ENCODE results near the gene ITGBL1. TPM values are rescaled to one million over a fixed set of nuclear protein-coding genes. Genes with fewer than 3 reads are reported as not detected.
A peak's percentile ranks its signal among the peaks of the same experiment; 100 is the strongest.

The ITGBL1 gene
- total RNA-seq, 1 experiment from 2014 or later, result 180 TPM

- no peak for DNase-seq (ENCODE audit: low read depth)
Observed at GRCh38 chr13:101450749-101451130, 1.7 kb upstream of the ITGBL1 start.

- peak; percentile 45 for DNase-seq (ENCODE audit: low read depth)
Observed at GRCh38 chr13:101451641-101452040, 834 bp upstream of the ITGBL1 start.

GRCh38 chr13:101453784-101454201 lies 1.3 kb downstream of the ITGBL1 start:
- no peak for DNase-seq (ENCODE audit: low read depth)

GRCh38 chr13:101454767-101455166 lies 2.3 kb downstream of the ITGBL1 start:
- DNase-seq (ENCODE audit: low read depth), result peak; percentile 39

- peak; percentile 94 for DNase-seq (ENCODE audit: low read depth)
Observed at GRCh38 chr13:101455863-101456262, 3.4 kb downstream of the ITGBL1 start.

GRCh38 chr13:101457176-101457575 lies 4.7 kb downstream of the ITGBL1 start:
- DNase-seq (ENCODE audit: low read depth), result no peak

- DNase-seq (ENCODE audit: low read depth), result peak; percentile 51
Observed at GRCh38 chr13:101465877-101466276, 13.4 kb downstream of the ITGBL1 start.

GRCh38 chr13:101467415-101467814 lies 14.9 kb downstream of the ITGBL1 start:
- DNase-seq (ENCODE audit: low read depth), result no peak

GRCh38 chr13:101473458-101473857 lies 21.0 kb downstream of the ITGBL1 start:
- DNase-seq (ENCODE audit: low read depth), result peak; percentile 92

- DNase-seq (ENCODE audit: low read depth), result peak; percentile 89
Observed at GRCh38 chr13:101474419-101474957, 22.0 kb downstream of the ITGBL1 start.

GRCh38 chr13:101475536-101475935 lies 23.1 kb downstream of the ITGBL1 start:
- DNase-seq (ENCODE audit: low read depth), result no peak

- DNase-seq (ENCODE audit: low read depth), result no peak
Observed at GRCh38 chr13:101481421-101481820, 28.9 kb downstream of the ITGBL1 start.

- DNase-seq (ENCODE audit: low read depth), result no peak
Observed at GRCh38 chr13:101486708-101487437, 34.4 kb downstream of the ITGBL1 start.

GRCh38 chr13:101487438-101487830 lies 35.0 kb downstream of the ITGBL1 start:
- DNase-seq (ENCODE audit: low read depth), result no peak

GRCh38 chr13:101488734-101489133 lies 36.3 kb downstream of the ITGBL1 start:
- DNase-seq (ENCODE audit: low read depth), result no peak

GRCh38 chr13:101489643-101490405 lies 37.3 kb downstream of the ITGBL1 start:
- DNase-seq (ENCODE audit: low read depth), result no peak

- DNase-seq (ENCODE audit: low read depth), result peak; percentile 45
Observed at GRCh38 chr13:101490406-101491015, 38.0 kb downstream of the ITGBL1 start.

- DNase-seq (ENCODE audit: low read depth), result peak; percentile 68
Observed at GRCh38 chr13:101492251-101492910, 39.9 kb downstream of the ITGBL1 start.

- no peak for DNase-seq (ENCODE audit: low read depth)
Observed at GRCh38 chr13:101493541-101493940, 41.1 kb downstream of the ITGBL1 start.

- DNase-seq (ENCODE audit: low read depth), result peak; percentile 57
Observed at GRCh38 chr13:101499406-101499805, 46.9 kb downstream of the ITGBL1 start.

- no peak for DNase-seq (ENCODE audit: low read depth)
Observed at GRCh38 chr13:101502618-101503017, 50.1 kb downstream of the ITGBL1 start.

GRCh38 chr13:101511161-101511560 lies 58.7 kb downstream of the ITGBL1 start:
- DNase-seq (ENCODE audit: low read depth), result no peak
